ENCODE data around the gene AK2.
"Not testable (repeated sequence)": the region's sequence is repeated elsewhere in the genome, so short reads cannot be mapped to it uniquely, and the experiment has no call there.

Gene AK2

DNA sequence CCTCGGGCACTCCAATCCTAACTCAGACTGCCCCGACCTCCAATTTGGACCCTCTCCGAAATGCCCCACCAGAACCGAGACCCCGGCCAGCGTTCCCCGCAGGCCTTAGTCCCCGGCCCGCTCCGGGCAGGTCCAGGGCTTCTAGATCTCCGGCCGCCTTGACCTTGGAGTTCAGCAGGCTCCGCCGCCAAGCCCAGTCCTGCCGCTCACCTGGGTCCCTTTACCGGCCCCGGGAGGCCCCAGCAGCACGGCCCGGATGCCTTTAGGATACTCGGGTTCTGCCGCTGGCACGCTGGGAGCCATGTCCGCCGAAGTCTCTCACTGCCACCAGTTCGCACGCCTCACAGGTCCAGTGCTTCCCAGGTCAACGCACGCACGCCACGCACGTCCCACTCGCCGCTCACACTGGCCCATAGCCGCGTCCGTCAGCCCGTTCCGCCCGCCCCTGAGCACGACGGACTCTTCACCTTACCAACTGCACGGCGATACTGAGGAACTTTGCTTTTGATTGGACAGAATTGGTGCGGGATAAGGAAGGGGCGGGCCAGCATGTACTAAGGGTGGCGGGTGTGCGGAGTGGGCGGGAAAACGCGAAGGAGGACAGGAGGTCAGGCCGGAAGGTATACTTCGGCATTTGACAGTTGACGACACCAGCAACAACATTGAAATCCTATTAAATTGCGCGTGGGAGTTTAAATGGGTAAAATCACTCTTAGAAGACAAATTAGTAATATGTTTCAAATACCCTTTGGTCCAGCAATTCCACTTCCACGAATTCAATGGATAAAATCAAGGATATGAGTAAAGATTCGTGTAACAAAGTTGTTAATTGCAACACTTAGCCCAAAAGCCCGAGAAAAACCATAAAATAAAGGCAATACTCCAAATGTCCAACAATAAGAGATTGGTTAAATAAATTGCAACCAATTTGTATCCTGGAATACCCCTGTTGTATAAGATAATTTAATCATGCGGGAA lies at the start of gene AK2:
Gene AK2 (minus strand): TSS at position 358 of the 978 bp plus-strand sequence. CDS start 55 bp downstream, at position 303.
- H3K27me3 Mint-ChIP-seq, result peaks cover 6% of the 10 kb centered on the region
- peak within 1 kb of the TSS; percentile 86 for H3K27ac Mint-ChIP-seq
- peaks cover 49% of the 10 kb centered on the region for H3K4me1 Mint-ChIP-seq
- H3K9me3 Mint-ChIP-seq, result no peaks in the 10 kb centered on the region
- CTCF ChIA-PET, result no interaction called here
- peak; percentile 95 for DNase-seq
- H3K36me3 Mint-ChIP-seq, result peaks cover 10% of the 10 kb centered on the region
- peak within 1 kb of the TSS; percentile 88 for H3K4me3 Mint-ChIP-seq

- Mint-ChIP-seq H3K27ac (no peak overlapping the region), H3K36me3 (no peaks in the 10 kb centered on the region), H3K4me1 (peaks cover 39% of the 10 kb centered on the region), H3K9me3 (no peaks in the 10 kb centered on the region), H3K4me3 (no peak overlapping the region), H3K27me3 (peaks cover 29% of the 10 kb centered on the region)
- CTCF ChIA-PET, result interaction anchor here (0.6 to 5.6 kb wide), 16 partner anchors 9 to 215 kb away, joined by 3 to 68 read pairs (median 4); no protein-coding TSS in a partner anchor
- DNase-seq, result peak; percentile 64
These were observed 49.7 kb upstream of the AK2 start for GRCh38 chr1:33086384-33086850.

GRCh38 chr1:33085332-33085731 lies 48.6 kb upstream of the AK2 start:
- H3K4me3 Mint-ChIP-seq, result no peak overlapping the region
- CTCF ChIA-PET, result interaction anchor here (1.1 to 5.6 kb wide), 5 partner anchors 10 to 210 kb away, joined by 3 to 68 read pairs (median 7); no protein-coding TSS in a partner anchor
- H3K27ac Mint-ChIP-seq, result no peak overlapping the region
- H3K4me1 Mint-ChIP-seq, result peaks cover 48% of the 10 kb centered on the region
- H3K27me3 Mint-ChIP-seq, result peaks cover 37% of the 10 kb centered on the region
- no peaks in the 10 kb centered on the region for H3K9me3 Mint-ChIP-seq
- DNase-seq, result no peak
- H3K36me3 Mint-ChIP-seq, result no peaks in the 10 kb centered on the region

DNA sequence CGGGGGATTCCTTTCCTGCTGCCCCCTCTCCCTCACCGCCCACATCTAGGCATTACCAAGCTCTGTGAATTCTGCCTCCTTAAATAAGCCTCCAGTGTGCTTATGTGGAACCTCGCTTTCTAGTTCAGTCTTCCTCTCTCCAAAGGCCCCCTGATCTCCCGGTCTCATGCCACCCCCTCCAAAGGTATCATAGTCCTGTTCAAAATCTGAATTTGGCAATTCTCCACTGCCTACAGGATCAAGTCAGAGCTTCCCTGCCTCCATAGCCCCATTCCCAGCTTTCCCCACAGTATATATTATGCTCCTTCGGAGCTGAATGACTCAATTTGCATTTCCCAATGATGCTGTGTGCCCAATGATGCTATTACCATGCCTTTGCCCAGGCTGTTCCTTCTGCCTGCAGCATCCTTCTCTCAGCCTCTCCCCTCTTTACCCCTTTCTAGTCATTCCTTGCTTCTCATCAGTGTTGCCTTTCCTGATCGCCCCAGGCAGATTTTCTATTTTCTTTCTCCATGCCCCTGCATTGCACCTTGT lies 46.0 kb upstream of the AK2 start:
- Mint-ChIP-seq H3K4me3 (peak overlapping the region; percentile 32), H3K27ac (no peak overlapping the region), H3K36me3 (no peaks in the 10 kb centered on the region), H3K4me1 (peaks cover 32% of the 10 kb centered on the region), H3K9me3 (no peaks in the 10 kb centered on the region), H3K27me3 (peaks cover 37% of the 10 kb centered on the region)
- no peak for DNase-seq
- CTCF ChIA-PET, result interaction anchor here (1.0 to 5.6 kb wide), 8 partner anchors 11 to 221 kb away, joined by 3 to 68 read pairs (median 4); no protein-coding TSS in a partner anchor

- Mint-ChIP-seq H3K36me3 (no peaks in the 10 kb centered on the region), H3K9me3 (no peaks in the 10 kb centered on the region), H3K27me3 (peaks cover 37% of the 10 kb centered on the region), H3K4me3 (peak overlapping the region; percentile 73), H3K27ac (peak overlapping the region; percentile 30), H3K4me1 (peaks cover 28% of the 10 kb centered on the region)
- DNase-seq, result peak; percentile 33
- CTCF ChIA-PET, result interaction anchor here (1.1 to 5.6 kb wide), 3 partner anchors 33 to 205 kb away, joined by 4 to 35 read pairs (median 4); no protein-coding TSS in a partner anchor
These were observed 45.0 kb upstream of the AK2 start for GRCh38 chr1:33081554-33082305.

GRCh38 chr1:33080885-33081553 lies 44.3 kb upstream of the AK2 start, which contains the start of gene AZIN2:
Gene AZIN2 (plus strand): TSS chr1:33081153. CDS start chr1:33082250, 1,097 bp downstream.
- CTCF ChIA-PET, result interaction anchor here (0.9 to 5.6 kb wide), 7 partner anchors 14 to 369 kb away, joined by 3 to 35 read pairs (median 4); no protein-coding TSS in a partner anchor
- peaks cover 37% of the 10 kb centered on the region for H3K27me3 Mint-ChIP-seq
- H3K36me3 Mint-ChIP-seq, result no peaks in the 10 kb centered on the region
- peak; percentile 98 for DNase-seq
- no peaks in the 10 kb centered on the region for H3K9me3 Mint-ChIP-seq
- H3K4me1 Mint-ChIP-seq, result peaks cover 26% of the 10 kb centered on the region
- peak within 1 kb of the TSS; percentile 68 for H3K27ac Mint-ChIP-seq
- peak within 1 kb of the TSS; percentile 73 for H3K4me3 Mint-ChIP-seq

- H3K27me3 Mint-ChIP-seq, result peaks cover 32% of the 10 kb centered on the region
- H3K27ac Mint-ChIP-seq, result no peak overlapping the region
- H3K4me1 Mint-ChIP-seq, result peaks cover 26% of the 10 kb centered on the region
- DNase-seq, result no peak
- H3K9me3 Mint-ChIP-seq, result no peaks in the 10 kb centered on the region
- CTCF ChIA-PET, result interaction anchor here (0.9 to 1.7 kb wide), 6 partner anchors 15 to 368 kb away, joined by 3 to 4 read pairs (median 4); no protein-coding TSS in a partner anchor
- peak overlapping the region; percentile 73 for H3K4me3 Mint-ChIP-seq
- no peaks in the 10 kb centered on the region for H3K36me3 Mint-ChIP-seq
These were observed 43.7 kb upstream of the AK2 start for GRCh38 chr1:33080373-33080772.

DNA sequence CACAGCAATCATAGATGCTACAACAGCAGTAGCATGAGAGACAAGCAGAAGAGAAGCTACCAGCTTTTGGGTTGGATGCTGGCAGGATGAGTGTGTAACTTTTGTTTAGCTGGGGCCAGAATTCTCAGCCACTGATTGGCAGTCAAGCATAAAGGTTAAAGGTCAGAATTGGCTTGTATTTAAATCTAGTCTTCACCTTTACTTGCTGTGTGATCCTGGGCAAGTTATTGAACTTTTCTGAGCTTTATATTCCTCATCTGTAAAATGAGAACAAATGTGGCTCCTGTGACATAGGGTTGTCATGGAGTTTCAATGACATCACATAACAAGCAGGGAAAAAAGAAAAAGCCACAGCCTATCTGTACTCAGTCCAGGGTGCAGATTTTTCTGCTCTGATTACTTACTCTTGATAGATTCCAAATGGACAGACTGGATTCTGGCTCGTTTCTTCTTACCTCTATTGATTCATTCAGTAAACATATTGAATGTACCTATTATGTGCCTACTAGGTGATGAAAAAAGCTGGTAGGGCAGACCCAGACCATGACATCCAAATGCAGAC lies 41.4 kb upstream of the AK2 start:
- no peaks in the 10 kb centered on the region for H3K9me3 Mint-ChIP-seq
- CTCF ChIA-PET, result no interaction called here
- no peak overlapping the region for H3K4me3 Mint-ChIP-seq
- H3K4me1 Mint-ChIP-seq, result peaks cover 24% of the 10 kb centered on the region
- H3K36me3 Mint-ChIP-seq, result no peaks in the 10 kb centered on the region
- DNase-seq, result no peak
- peaks cover 25% of the 10 kb centered on the region for H3K27me3 Mint-ChIP-seq
- no peak overlapping the region for H3K27ac Mint-ChIP-seq

- Mint-ChIP-seq H3K9me3 (no peaks in the 10 kb centered on the region), H3K4me1 (peaks cover 4% of the 10 kb centered on the region), H3K27me3 (peaks cover 33% of the 10 kb centered on the region), H3K36me3 (no peaks in the 10 kb centered on the region), H3K4me3 (no peak overlapping the region), H3K27ac (no peak overlapping the region)
- CTCF ChIA-PET, result interaction anchor here (1.6 to 1.9 kb wide), 3 partner anchors 17 to 142 kb away, joined by 4 to 5 read pairs (median 5); no protein-coding TSS in a partner anchor
- no peak for DNase-seq
These were observed 37.7 kb upstream of the AK2 start for GRCh38 chr1:33074193-33074945.

- Mint-ChIP-seq H3K4me1 (peaks cover 4% of the 10 kb centered on the region), H3K27ac (no peak overlapping the region), H3K9me3 (no peaks in the 10 kb centered on the region), H3K27me3 (peaks cover 42% of the 10 kb centered on the region), H3K4me3 (no peak overlapping the region), H3K36me3 (no peaks in the 10 kb centered on the region)
- CTCF ChIA-PET, result interaction anchor here (1.7 kb wide), 1 partner anchor 16 kb away, joined by 5 read pairs; no protein-coding TSS in a partner anchor
- no peak for DNase-seq
These were observed 36.0 kb upstream of the AK2 start for GRCh38 chr1:33072707-33073106.

GRCh38 chr1:33070628-33071027 lies 33.9 kb upstream of the AK2 start:
- Mint-ChIP-seq H3K9me3 (peaks cover 11% of the 10 kb centered on the region), H3K36me3 (no peaks in the 10 kb centered on the region), H3K4me1 (peaks cover 4% of the 10 kb centered on the region), H3K27me3 (peaks cover 42% of the 10 kb centered on the region), H3K4me3 (no peak overlapping the region), H3K27ac (no peak overlapping the region)
- CTCF ChIA-PET, result interaction anchor here (1.7 kb wide), 1 partner anchor 15 kb away, joined by 5 read pairs; no protein-coding TSS in a partner anchor
- no peak for DNase-seq

DNA sequence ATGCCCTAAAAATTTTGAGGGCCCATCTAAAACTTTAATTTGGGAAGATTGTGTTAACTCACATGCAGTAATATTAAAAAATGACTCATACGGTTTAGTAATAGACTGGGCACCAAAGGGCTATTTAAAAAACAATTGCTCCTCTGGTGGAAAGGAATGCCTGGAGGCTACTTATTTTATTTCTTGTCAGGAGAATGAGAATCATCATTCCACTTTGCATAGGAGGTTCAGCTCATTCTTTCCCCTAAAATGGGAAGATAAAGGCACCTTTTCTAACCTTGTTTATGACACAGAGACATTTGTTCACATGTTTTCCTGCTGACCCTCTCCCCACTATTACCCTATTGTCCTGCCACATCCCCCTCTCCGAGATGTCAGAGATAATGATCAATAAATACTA lies 31.4 kb upstream of the AK2 start:
- DNase-seq, CTCF ChIA-PET, H3K4me1 Mint-ChIP-seq, H3K27ac Mint-ChIP-seq, H3K36me3 Mint-ChIP-seq, H3K4me3 Mint-ChIP-seq: not testable (repeated sequence)
- H3K9me3 Mint-ChIP-seq, result peaks cover 36% of the 10 kb centered on the region
- H3K27me3 Mint-ChIP-seq, result peaks cover 46% of the 10 kb centered on the region

Measured in activated naive CD4-positive, alpha-beta T cell treated with anti-CD3 and anti-CD28 coated beads, Interleukin-2, amount 10 ng/mL, durations not matched to agents 7 days and 5 days (primary cell).